Glomerular endothelial cell (primary cell): Measurements from ENCODE around the gene NR1H2. TPM values are rescaled to one million over a fixed set of nuclear protein-coding genes. Genes with fewer than 3 reads are reported as not detected.
"Not testable (repeated sequence)": the region's sequence is repeated elsewhere in the genome, so short reads cannot be mapped to it uniquely, and the experiment has no call there.

Source experiments
- DNase-seq: peaks from one replicate; pipeline ENCODE4 v3.0.0-alpha.2; 2011; ENCODE audit warnings: low read depth, low spot score; ENCODE audit errors: extremely low read depth
- total RNA-seq: library from RNA; depleted of rRNA; stranded (reverse); fragments of >200 nt; gene quantifications from 2 replicates; pipeline ENCODE4 v1.2.3, GENCODE V29; 2015

NR1H2 gene
- total RNA-seq, 1 donor from 2014 or later = 65.8 TPM

DNA sequence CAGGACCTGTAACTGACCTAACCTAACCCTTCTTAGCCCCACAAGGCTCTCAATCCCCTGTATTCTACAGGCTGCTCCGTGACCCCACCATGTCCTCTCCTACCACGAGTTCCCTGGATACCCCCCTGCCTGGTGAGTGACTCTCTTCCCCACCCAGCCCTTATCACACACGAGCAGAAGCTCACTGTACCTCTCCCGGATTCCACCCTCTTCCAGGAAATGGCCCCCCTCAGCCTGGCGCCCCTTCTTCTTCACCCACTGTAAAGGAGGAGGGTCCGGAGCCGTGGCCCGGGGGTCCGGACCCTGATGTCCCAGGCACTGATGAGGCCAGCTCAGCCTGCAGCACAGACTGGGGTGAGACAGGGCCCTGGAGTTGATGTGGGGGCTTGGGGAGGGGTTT, 1.3 kb downstream of the NR1H2 start:
- DNase-seq = no peak

DNA sequence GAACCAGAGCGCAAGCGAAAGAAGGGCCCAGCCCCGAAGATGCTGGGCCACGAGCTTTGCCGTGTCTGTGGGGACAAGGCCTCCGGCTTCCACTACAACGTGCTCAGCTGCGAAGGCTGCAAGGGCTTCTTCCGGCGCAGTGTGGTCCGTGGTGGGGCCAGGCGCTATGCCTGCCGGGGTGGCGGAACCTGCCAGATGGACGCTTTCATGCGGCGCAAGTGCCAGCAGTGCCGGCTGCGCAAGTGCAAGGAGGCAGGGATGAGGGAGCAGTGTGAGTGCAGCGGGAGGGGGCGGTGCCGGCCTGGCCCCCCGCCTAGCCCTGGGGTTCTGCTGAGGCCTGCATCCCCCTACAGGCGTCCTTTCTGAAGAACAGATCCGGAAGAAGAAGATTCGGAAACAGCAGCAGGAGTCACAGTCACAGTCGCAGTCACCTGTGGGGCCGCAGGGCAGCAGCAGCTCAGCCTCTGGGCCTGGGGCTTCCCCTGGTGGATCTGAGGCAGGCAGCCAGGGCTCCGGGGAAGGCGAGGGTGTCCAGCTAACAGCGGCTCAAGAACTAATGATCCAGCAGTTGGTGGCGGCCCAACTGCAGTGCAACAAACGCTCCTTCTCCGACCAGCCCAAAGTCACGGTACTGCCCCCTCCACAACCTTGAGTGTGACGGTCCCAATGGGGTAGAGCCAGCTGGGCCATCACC, 2.1 kb downstream of the NR1H2 start:
- DNase-seq = no peak

DNA sequence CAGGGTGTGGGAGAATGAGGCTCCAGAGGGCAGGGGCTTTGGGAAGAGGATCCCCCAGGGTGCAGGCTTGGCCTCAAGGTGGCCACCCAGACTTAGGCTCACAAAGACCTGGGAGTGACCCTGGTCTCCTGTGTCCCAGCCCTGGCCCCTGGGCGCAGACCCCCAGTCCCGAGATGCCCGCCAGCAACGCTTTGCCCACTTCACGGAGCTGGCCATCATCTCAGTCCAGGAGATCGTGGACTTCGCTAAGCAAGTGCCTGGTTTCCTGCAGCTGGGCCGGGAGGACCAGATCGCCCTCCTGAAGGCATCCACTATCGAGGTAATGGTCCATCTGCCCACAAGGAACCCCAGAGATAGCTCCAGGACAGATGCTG, 2.6 kb downstream of the NR1H2 start:
- DNase-seq = no peak

DNA sequence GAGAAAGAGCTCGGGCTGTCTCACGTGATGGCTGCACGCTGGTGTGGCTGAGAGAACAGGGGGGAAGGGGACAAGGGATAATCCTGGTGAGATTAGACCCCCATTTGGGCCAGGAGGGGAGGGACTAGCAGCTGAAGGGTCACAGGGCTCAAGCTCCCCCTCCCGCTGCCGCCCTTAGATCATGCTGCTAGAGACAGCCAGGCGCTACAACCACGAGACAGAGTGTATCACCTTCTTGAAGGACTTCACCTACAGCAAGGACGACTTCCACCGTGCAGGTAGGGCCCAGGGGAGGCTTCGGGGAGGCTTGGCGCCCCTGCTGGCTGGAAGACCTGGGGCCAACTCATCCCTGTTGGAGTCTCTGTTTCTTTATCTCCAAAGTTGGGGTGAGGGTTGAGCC, 3.3 kb downstream of the NR1H2 start:
- no peak for DNase-seq

DNA sequence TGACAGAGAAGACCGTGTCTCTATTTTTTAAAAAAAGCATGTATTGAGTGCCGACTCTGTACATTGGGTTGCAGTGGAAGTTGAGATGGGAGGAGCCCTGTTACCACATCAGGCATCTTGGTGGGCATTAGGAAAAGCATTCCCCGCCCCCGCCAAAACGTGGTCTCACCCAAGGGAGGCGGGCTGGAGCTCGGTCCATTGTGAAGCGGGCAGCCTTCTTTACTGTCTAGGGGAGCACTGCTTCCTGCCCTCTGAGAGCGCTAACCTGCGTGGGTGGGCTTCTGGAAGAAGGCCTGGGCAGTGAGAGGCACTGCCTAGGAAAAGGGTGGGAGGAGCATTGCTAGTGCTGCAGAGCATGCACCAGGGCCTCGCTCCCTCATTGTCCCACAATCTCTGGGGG, 3.9 kb downstream of the NR1H2 start:
- DNase-seq = no peak

DNA sequence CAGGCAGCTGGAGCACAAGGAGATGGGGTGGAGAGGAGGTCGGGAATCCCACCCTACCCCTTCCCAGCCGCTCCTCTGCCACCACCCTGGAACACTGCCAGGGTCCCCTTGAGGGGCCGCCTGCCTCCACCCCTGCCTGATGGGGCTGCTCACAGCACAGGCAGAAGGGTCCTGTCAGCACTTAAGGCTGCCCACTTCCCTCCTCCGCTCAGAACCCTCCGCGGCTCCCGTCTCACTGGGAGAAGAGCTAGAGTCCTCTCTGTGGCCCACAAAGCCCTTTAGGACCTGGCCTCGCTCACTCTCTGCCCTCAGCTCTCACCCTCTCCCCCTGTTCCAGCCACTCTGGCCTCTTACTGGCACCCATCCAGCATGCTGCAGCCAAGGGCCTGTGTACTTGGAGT, 4.5 kb downstream of the NR1H2 start:
- DNase-seq = no peak

DNA sequence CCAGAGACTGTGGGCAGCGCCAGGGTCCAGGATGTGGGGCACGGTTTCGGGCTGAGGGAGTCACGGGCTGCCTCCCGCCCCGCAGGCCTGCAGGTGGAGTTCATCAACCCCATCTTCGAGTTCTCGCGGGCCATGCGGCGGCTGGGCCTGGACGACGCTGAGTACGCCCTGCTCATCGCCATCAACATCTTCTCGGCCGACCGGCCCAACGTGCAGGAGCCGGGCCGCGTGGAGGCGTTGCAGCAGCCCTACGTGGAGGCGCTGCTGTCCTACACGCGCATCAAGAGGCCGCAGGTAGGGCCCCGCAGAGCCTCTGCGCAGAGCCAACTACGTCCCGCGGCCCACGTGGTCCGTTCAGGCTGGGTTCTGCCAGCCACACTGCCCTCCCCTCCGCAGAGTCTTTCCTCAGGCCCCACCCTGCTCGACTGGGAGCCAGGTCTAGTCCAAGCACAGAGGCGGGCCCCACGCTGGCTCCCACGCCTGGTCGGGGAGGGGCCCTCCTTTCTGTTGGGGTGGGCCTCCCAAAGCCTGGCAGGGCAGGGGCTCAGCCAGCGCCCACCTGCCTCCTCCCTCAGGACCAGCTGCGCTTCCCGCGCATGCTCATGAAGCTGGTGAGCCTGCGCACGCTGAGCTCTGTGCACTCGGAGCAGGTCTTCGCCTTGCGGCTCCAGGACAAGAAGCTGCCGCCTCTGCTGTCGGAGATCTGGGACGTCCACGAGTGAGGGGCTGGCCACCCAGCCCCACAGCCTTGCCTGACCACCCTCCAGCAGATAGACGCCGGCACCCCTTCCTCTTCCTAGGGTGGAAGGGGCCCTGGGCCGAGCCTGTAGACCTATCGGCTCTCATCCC, 5.8 kb downstream of the NR1H2 start:
- DNase-seq = no peak

DNA sequence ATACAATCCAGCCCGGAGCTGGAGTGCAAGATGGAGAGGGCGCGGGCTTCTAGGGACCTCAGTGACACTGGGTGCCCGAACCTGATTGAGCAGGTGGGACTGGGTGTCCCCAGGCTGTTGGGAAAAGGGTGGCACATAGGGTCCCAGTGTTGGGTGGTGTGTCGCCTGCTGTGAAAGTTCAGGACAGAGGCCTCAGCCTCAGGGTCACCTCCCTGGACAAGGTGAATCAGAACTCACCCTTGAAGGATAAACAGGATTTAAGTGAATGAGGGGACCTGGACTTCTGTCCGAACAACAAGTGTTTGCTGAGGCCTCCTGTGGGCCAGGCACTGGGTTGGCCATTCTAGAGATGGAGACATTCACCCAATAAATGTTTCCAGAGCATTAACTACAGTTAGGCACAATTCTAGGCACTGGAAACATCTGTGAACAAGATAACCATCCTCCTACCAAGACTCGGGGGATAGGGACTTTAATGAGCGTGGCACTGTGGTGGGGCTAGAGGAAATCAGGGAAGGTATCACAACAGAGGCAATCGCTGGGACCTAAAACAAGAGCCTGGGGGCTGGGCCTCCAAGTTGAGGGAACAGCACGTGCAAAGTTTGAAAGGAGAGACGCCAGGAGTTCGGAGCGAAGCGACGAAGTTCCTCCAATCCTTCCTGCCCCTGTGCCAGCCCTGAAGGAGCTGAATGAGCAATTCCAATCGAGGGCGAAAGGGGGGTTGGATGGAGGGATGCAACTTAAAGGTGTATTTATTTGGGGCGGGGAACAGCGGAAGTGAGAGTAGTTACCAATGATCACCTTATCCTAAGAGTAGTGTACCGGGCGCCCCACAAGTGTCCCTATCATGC, 7.0 kb downstream of the NR1H2 start:
- DNase-seq = no peak

DNA sequence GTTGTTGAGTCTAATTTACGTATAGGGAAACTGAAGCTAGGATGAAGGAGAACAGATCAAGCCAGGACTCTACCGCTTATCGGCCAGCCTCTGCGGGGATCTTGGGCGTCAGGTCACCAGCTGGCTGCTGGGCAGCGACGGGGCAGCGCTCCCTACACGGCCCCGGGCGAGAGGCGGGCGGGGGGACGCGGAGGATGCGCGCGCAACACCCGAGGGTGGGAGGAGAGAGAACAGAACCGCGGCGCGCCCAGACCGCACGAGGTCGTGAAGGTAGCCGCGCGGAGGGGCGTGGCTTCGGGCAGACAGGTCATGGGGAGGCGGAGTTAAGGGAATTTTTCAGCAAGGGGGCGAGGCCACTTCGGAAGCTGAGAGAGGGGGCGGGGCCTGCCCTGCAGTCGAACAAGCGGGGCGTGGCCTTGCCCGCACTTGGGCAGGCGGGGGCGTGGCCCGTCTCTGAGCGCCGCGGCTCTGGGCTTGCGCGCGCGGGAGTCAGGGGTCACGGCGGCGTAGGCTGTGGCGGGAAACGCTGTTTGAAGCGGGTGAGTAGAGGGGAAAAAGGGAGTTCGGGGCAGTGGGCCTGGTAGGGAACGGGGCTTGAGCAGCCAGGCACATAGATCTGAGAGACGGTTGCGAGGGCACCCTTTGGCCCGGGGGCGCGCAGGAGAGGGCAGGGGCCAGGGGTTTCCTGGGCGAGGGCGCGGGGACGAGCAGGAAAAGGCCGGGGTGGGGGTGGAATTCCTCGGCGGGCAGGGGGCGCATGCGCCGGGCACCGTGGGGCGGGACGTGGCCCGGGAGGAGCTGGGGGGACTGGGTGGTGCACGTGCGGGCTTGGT, 7.8 kb downstream of the NR1H2 start, which contains the start of gene POLD1:
POLD1 (plus strand) TSS at position 496 of the 833 bp plus-strand sequence. CDS start 14,505 bp downstream, outside the sequence.
- peak; percentile 64 for DNase-seq

DNA sequence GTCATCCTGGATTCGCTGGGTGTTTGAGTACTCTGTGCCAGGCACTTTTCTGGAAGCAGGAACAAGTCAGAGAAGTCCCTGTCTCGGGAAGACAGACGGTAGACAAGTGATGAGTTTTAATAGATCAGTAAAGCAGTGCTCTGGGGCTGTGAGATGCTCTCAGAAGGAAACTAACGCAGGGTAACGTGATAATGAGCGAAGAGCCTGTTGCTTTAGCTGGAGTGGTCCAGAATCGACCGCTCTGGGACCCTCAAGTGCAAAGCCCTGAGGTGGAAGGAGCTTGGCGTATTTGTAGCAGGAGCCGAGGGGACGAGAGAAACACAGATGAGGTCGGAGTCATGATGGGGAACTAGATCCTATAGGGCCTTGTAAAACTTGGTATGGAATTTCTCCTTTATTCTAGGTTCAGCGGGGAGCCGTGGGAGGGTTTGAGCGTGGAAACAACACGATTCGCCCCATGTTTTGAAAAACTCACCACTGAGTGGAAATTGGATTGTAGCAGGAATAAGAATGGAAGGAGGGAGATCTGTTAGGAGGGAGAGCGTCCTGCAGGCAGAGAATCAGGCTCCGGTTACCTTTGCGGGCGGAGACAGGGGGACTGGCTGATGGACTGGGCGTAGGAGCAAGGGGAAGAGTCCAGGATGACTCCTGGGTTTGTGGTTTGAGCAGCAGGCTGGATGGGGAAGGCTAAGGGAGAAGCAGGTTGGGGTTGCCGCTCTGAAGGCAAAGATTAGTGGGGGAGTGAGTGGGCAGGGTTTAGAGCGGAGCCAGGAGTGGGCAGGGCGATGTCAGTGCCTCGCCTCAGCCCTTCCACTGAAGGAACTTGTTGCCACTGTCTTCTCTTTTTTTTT, 8.7 kb downstream of the NR1H2 start:
- no peak for DNase-seq

DNA sequence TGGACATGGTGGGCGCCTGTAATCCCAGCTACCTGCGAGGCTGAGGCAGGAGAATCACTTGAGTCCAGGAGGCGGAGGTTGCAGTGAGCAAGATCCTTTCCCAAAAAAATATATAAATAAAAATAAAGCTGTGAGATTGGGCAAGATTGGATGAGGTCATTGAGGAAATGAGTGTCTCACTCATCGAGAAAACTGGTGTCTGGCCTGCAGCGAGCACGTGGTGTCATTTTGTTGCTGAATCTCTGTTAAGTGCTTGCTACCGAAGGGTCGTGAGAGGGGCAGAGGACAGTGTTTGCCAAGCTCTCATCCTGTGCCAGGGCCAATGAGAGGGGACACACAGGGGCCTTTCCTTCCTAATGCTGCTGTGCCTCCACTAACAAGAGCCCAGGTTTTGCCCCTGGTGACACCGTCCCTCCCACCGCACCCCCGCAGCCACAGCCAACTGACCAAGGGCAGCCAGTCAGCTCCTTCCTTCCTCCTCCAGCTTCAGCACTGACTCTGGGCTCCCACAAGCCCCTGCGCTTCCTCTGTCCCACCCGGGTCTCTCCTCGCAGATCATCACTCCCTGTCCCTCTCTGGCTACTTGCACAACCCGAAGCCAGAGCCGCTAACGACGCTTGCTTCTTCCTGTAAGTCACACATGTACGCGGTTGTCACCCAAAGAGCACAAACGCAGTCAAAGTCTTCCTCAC, 11.1 kb downstream of the NR1H2 start:
- DNase-seq = no peak

DNA sequence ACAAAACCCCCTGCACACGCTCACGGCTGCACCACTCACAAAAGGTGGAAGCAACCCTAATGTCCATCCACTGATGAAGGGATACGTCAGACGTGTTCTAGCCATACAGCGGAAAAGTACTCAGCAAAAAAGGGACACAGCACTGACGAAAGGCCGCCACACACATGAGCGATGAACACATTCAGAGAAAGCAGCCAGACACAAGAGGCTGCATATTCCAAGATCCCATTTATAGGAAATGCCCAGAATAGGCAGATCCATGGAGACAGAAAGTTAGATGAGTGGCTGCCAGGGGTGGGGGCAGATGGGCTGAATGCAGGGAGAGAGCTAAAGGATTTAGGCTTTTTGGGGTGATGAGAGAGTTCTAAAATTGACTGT, 11.6 kb downstream of the NR1H2 start:
- DNase-seq = no peak

DNA sequence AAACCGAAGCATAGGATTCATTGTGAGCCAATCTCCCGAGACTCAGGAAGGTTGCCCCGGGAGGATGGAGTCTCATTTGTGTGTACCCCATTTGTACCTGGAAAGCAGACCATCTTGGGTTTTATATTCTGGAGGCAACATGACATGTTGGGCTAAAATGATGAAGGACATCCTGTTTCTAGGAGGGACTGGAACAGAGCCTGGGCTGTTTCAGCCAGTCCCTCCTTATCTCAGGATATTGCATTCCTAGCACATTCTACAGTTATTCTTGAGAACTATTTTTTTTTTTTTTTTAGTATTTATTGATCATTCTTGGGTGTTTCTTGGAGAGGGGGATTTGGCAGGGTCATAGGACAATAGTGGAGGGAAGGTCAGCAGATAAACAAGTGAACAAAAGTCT, 14.0 kb downstream of the NR1H2 start:
- not testable (repeated sequence) for DNase-seq

DNA sequence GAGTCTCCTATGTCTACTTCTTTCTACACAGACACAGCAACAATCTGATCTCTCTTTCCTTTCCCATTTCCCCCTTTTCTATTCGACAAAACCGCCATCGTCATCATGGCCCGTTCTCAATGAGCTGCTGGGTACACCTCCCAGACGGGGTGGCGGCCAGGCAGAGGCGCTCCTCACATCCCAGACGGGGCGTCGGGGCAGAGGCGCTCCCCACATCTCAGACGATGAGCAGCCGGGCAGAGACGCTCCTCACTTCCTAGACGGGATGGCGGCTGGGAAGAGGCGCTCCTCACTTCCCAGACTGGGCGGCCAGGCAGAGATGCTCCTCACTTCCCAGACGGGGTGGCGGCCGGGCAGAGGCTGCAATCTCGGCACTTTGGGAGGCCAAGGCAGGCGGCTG, 14.7 kb downstream of the NR1H2 start:
- not testable (repeated sequence) for DNase-seq

DNA sequence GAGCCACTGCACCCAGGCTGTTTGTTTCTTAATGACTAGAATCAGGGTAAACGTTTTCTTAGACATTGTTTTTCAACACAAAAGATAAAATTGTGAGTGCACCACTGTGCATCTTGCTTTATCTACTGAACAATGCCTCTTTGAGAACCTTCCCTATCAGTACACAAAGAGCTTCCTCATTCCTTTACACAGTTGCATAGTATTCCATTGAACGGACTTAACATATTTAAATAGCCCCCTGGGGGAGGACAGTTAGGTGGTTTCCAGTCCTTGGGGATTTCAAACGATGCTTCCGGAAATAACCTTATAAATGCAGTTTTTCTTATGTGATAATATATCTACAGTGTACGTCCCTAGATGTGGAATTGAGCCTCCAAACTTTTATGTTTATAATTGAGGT, 16.5 kb downstream of the NR1H2 start:
- DNase-seq = no peak

DNA sequence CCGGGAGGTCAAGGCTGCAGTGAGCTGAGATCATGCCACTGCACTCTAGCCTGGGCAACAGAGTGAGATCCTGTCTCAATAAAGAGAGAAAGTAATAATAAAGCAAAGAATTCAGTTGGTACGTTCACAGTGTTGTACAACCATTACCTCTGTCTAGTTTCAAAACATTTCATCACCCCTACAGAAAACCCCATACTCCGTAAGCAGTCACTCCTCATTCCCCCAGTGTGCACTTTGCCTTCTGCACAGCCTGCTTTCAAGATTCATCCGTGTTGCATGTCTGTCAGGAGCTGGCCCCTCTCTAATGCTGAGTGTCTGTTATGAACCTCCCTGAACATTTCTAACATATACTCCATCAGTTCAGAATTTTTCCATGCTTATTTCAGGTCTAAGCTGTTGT, 17.3 kb downstream of the NR1H2 start:
- no peak for DNase-seq

DNA sequence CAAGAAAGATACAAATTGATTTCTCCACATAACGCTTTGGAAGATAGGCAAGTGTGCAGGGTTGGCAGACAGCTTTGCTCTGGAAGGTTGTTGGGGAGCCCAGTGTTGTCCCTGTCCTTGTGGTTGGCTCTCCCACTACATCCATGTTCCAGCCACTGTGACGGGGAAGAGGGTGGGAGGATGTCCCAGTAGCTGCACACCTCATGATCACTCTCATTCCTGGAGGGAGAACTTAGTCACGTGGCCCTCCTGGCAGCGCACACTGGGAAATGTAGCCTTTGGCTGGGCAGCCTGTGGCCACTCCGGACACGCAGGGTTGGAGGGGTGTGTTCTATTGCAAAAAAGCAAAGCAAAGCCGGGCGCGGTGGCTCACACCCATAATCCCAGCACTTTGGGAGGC, 17.8 kb downstream of the NR1H2 start:
- no peak for DNase-seq

DNA sequence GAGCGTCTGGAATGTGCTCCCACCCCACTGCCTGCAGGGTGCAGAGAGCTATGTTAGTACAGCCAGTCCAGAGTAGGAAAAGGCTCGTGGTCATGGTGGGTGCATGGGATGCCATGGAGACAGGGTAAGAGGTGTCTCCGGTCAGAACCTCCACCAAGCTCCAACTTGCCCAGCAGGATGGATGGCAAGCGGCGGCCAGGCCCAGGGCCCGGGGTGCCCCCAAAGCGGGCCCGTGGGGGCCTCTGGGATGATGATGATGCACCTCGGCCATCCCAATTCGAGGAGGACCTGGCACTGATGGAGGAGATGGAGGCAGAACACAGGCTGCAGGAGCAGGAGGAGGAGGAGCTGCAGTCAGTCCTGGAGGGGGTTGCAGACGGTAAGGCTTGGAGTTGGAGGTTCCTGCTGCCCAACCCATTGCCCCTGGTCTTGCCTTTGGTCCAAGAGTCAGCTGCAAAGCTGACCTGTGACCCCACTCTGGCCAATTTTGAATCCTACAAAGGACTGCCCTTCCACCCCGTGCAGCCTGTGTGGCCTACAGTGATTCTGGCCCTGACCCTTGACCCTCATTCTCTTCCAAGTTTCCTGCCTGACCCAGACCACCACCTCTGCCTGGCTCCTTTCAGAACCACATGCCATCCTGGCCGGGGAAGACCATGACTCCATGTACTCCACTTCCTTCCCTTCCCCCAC, 22.6 kb downstream of the NR1H2 start:
- no peak for DNase-seq
